HG03442 (cell line): Measurements from ENCODE around the gene ZNF213.
A peak's percentile ranks its signal among the peaks of the same experiment; 100 is the strongest.

Experiments
- ATAC-seq: cut with Tn5 transposase; IDR thresholded peaks from one replicate; pipeline ENCODE4 v1.9.1; 2021; ENCODE audit warnings: mild to moderate bottlenecking, moderate library complexity; ENCODE audit not compliant: unreplicated experiment

Gene ZNF213

DNA sequence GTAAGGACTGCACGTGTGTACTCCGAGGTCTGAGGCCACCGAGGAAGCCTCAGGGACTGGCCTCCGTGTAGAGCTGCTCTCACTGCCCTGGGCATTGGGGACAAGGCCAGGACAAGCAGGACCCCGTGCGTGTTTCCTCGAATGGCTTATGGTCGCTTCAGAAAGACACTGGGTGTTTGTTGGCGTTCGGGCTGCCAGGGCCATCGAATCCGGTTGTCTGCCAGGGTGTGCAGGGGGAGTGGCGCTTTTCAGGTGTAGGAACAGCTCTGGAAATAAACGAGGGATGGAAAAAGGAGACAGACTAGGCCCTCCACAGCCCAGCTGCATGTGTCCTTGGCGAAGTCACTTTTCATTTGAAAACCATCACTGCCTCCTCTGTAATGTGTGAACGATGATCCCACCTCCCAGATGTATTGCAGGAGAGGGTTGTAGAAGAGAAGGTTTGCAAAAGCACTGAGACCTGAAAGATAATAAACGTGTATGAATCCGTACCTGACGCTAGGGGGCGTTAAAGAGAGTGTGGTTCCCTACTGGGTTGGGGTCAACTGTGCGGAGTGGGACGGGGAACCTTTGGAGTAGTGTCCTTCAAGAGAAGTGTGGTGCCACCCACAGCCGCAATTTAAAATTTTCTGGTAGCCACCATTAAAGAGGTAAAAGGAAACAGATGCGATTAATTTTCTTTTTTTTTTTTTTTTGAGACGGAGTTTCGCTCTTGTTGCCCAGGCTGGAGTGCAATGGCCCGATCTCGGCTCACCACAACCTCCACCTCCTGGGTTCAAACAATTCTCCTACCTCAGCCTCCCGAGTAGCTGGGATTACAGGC lies 33.6 kb upstream of the ZNF213 start:
- no peak for ATAC-seq

DNA sequence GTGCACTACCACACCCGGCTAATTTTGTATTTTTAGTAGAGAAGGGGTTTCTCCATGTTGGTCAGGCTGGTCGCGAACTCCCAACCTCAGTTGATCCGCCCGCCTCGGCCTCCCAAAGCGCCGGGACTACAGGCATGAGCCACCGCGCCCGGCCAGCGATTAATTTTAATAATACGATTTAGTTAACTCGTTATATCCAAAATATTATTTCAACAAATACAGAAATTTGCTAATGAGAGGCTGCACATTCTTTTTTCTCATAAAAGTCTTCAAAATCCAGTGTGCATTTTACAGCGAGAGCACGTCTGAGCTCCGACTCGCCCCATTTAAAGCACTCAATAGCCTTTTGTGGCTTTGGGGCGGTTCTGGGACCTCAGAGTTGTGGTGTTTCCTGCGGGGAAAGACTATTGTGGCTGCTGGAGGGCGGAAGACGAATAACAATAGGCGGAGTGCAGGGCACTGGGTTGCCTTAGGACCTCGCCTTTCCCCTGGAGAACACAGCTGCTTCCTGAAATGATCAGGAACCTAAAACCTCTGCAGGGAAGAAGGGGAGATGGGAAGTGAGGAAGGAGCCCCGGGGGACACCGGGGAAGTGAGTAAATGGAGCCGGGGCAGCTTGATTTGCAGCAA lies 32.9 kb upstream of the ZNF213 start:
- no peak for ATAC-seq

DNA sequence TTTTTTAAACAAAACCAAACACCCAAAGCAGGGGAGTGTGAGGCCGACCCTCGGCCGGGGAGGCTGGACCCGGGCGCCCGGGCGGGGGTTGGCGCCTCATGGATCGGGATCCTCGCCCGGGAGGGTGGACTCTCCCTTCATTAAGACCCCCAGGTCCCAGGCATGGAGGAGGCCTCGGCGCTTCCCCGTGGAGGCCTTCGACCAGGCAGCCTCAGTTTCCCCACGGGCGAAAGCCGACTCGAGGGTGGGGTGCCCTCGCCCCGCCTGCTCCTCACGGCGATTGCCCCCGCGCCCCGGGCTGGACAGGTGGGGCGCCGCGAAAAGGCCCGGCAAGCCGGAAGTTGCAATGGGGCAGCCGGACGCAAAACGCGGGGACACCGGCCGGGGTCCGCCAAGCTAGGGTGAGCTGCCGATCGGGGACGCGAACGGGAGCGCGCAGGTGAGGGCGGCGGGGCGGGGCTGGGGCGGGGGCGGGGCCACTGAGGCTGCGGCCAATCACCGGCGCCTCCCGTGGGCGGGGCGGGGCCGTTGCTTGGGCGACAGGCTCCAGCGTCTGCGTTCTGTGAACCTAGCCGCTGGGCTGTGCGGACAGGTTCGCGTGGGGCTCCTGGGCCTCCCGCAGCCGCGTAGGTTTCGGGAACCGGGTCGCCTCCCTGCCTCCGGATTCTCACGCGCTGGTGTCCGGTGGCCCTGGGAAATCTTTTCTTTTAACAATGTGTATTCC lies 28.5 kb upstream of the ZNF213 start:
- ATAC-seq = peak; percentile 75

DNA sequence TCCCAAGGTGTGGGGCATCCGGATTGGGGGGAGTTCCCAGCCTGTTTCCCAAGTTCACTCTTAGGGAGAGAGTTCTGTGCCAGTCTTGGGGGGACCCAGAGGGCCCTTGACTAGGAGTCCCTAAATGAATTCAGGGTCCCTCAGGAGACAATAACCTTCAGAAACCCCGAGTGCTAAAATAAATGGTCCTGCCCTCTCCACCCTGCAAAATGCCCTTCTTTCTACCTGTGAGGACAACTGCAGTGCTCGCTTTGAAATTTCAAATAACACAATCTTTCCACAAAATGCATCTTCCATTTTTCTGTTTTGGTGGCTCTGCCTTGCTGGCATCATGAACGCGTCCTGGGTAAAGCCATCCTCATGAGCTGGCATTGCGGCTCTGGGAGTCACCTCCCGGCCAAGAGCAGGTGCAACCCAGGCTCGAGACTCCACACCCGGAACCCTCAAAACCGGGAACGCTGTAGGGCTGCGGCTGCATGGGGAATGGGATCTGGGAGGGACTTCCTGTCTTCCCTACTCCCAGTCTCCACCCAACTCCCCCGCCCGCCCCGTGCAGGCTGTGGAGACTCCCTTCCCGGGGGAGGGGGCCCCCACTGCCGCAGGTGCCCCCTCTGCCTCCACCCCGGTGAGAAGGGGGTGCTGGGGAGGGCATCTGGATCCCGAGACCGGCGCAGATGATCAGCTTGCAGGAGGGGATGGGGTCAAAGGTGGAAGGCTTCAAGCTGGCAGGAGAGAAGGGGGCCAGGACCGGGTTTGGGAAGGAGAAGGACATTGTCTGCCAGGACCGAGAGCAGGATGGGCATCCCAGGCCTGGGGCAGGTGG lies 22.6 kb upstream of the ZNF213 start, which contains the start of gene ZNF205:
TSS of gene ZNF205 (plus strand) at position 529 of the 823 bp plus-strand sequence. CDS start 845 bp downstream, outside the sequence.
- no peak for ATAC-seq

DNA sequence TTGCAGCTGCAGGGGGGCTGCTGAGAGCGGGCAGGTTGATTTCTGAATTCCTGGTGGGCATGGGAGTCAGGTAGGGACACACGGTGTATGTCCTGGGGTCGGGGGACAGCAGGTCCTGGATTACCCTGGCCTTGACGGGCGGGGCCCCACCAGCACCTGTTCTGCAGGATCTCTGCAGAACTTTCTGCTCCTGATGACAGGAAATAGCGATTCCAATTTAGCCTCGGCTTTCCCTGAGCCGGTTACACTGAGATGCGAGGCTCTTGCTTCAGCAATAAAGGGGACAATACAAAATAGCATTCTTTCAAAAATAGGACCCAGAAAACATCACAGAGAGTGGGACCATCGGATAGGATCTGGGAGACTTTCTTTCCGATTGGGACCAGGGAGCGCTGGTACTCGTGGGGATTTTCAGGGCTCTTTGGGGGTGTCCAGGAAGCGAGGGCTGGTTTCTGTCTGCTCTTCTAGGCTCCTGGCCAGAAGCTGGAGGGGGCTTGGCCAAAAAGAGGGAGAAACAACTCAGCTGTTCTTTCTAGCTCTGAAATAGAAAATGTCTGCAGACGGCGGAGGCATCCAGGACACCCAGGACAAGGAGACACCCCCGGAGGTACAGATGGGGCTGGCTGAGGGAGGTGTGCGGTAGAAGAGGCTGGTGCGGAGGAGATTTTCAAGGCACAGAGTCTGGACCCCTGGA lies 21.8 kb upstream of the ZNF213 start:
- ATAC-seq = no peak

DNA sequence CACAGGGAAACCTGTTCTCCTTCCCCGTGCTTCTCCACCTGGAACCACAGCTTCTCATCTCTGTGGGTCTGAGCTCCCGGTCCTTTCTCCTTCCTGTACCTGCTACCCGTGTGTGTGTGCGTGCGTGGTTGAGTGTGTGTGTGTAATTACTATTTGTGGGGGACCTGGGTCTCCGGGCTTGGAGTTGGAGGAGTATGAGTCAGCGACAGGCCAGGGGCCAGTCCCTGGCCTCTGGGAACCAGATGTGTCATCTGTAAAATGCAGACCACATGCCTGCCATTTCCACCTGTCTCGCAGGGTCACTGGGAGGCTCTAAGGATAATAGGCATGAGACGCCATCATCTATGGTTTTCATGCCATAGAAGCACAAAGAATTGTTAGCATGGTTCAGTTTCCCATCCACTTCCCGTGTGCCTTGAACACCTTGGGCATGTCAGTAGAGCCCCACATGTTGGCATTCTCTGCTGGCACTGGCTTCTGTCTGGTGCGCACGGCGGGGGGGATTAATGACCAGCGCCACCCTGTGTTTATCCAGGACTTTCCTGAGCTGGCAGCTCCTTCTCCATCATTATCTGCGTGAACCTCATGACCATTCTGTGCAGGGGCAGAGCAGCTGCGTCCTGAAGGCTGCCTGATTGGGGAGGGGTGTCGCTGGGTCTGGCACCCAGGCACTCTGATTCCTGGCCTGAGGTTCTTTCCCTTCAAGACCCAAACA lies 20.9 kb upstream of the ZNF213 start:
- no peak for ATAC-seq

DNA sequence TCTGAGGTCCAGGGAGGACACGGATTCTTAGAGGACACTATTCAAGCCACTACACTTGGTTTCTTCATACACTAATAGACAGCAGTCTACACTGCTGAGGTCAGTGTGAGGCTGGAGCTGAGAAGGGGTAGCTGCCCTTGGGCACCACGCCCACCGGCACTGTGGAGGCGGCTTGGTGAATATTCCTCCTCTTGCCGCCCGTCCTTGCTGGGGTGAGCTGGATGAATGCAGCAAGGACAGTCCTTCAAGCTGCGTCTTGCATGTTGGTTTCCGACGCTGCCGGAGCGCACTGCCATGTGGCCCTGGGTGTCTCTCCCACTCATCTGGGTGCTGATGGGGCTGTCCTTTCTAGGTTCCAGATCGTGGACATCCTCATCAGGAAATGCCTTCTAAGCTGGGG lies 19.8 kb upstream of the ZNF213 start:
- no peak for ATAC-seq

DNA sequence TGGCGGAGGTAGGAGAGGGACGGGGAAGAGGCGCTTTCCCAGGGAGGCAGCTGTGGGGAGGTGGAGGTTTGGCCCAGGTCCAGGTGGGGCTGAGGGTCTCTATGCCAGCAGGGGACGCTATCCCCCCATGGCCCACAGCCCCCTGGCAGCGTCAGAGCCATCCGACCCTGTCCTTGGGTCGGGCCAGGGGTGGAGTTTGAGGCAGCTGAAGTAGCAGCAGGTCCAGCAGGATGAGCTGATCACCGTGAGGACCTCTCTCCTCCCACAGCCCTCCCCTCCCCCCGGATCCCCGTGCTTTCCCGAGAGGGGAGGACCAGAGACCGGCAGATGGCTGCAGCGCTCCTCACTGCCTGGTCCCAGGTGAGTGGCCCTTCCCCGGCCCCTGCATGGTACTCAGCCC lies 19.3 kb upstream of the ZNF213 start:
- ATAC-seq = no peak

DNA sequence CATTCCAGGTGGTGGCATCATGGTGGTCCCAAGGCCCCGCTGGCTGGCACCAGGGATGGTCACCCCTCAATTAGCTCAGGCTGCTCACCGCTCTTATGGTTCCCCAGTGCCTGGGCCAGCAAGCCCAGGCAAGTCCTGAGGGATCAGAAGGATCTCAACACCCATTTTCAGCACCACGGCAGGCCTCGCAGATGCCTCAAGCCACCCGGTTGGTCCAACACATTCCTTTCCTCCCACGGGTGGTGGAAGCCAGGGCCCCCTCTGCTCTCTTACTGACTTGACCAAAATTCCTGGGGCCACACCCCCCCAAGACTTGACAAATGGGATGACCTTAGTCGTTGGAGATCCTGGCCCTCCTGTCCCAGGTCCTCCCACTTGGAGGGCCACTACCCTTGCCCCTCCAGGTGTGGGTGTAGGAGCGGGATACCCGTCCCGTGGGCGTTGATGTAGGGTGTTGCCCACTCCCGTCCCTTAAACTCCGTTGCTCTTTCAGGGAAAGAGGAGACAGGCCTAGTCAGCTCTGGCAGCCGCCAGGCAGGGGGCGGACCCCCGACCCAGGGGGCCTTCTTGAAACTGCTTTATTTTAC lies 16.5 kb upstream of the ZNF213 start:
- no peak for ATAC-seq

DNA sequence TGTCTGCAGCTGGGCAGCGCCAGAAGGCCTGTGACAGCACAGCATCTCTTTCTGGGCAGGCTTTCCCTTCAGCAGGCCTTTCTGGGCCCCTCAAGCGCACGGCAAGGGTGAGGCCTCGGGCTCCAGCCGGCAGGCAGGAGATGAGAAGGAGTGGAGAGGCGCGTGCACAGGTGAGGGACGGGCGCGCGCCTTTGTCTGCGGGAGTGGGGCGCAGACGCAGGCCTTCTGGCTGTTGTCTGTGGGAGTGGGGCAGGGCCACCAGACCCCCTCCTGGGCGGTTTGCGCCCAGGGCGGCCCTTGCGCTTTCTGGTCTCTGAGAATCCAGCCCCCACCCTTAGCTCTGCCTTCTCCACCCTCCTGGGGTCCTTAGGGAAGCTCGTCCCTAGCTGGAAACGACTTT lies 16.0 kb upstream of the ZNF213 start:
- no peak for ATAC-seq

DNA sequence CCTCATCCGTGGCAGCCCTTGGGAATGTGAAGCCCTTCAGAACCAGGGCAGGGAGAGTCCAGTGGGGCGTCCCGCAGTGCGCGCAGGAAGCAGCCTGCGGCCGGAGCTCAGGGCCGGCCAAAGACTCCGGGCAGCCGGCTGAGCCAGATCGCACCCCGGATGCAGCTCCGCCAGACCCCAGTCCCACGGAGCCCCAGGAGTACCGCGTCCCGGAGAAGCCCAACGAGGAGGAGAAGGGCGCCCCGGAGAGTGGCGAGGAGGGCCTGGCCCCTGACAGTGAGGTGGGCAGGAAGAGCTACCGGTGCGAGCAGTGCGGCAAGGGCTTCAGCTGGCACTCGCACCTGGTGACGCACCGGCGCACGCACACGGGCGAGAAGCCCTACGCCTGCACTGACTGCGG lies 15.5 kb upstream of the ZNF213 start:
- ATAC-seq = no peak

DNA sequence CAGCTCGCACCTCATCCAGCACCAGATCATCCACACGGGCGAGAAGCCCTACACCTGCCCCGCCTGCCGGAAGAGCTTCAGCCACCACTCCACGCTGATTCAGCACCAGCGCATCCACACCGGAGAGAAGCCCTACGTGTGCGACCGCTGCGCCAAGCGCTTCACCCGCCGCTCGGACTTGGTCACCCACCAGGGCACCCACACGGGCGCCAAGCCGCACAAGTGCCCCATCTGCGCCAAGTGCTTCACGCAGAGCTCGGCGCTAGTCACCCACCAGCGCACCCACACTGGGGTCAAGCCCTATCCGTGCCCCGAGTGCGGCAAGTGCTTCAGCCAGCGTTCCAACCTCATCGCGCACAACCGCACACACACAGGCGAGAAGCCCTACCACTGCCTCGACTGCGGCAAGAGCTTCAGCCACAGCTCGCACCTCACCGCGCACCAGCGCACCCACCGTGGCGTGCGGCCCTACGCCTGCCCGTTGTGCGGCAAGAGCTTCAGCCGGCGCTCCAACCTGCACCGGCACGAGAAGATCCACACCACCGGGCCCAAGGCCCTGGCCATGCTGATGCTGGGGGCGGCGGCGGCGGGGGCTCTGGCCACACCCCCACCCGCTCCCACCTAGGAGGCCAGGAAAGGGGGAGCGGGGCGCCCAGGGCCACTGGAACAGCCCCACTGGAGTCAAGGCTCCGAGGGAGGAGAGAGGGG lies 15.0 kb upstream of the ZNF213 start:
- no peak for ATAC-seq

DNA sequence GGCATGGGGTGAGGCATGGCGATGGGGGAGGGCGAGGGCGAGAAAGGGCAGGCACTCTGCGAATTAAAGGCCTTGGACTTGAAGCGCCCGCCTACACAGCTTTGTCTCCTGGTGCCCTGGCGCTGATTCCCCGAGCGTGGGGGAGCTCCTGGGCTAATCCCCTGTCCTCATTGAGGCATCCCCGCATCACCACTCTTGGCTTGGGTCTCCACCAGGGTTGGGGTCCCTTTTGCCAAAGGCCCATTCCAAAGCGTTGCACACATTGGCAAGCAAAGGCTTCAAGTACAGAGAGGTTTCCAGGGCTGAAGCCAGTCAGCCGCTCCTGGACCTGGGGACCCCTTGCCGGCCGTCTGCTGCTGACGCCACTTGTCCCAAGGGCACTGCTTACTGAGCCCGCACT lies 14.4 kb upstream of the ZNF213 start:
- no peak for ATAC-seq

DNA sequence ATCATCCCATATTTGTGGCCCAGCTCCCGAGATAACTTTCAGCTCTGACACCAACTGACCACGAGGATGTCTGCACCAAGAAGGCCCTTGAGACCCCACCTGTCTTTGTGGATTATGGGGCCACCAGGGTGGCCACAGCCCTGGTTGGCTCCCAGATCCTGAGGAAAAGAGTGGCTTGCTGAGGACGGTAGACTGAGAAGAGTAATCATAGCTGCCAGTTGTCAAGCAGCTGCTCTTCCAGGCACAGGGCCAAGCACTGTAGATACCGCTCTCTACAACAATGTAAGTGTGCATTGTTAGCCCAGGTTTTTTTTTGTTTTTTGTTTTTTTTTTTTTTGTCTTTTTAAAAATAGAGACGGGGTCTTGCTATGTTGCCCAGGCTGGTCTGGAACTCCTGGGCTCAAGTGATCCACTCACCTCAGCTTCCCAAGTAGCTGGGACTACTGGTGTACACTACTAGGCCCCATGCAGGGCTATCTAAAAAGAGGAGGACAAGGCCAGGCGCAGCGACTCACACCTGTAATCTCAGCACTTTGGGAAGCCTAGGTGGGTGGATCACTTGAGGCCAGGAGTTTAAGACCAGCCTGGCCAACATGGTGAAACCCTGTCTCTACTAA lies 12.9 kb upstream of the ZNF213 start:
- no peak for ATAC-seq

DNA sequence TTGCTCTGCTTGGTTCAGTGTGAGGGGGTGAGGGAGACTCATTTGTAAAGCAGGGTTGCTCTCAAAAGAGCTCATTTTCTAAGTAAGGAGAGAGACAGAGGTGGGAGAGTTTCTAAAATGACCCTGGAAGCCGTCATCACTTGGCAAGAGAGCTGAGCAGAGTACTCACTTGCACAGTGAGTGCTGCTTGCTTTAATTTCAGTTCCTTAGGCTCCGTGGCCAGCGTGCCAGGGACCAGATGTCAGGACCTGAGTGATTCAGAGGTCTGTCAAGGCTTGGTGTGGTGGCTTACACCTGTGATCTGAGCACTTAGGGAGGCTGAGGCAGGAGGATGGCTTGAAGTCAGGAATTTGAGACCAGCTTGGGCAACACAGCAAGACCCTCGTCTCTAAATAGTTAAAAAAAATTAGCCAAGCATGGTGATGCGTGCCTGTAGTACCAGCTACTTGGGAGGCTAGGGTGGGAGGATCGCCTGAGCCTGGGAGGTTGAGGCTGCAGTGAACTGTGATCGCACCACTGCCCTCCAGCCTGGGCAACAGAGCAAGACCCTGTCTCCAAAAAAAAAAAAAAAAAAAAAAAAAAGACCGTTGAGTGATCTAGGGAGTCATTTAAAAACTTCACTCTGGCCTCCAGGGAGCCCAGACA lies 11.8 kb upstream of the ZNF213 start:
- no peak for ATAC-seq

DNA sequence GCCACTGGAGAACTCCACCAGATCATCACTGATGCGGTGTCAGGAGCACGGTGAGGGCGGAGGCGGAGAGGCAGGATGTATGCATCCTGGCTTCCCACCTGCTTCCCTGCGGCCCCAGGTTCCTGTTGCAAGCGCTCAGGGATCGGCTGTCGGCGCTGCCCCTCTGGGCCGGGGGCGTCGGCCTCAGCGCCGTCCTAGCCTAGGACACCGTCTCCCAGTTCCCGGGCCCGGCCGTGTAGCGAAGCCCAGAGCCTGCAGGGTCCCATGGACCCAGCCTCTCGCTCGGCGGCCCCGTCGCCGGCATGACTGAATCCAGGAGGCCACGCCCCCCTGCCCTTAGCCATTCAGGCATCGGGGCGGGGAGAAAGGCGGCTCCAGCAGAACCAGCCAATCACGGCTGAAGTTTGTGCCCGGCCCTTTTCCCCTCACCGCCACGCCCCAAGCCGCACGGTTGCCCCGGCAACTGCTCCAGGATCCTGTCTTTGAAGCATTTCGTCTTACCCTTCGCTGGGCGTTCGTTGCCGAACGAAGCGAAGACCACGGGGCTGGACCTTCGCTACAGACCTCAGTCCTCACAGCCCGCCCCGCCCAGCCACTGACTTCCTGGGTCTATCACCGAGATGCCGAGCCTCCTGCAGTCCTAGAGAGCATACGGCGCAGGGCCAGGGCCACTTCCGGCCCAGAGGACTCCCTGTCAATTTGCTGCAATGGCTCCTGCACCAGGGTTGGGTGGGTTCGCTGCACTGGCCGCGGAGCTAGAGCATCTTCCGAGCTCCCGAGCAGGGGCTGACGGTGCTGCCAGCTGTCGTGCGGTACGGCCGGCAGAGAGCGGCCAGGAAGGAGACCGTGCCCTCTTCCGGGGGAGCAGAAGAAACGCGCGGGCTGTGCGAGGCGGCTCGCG lies 10.6 kb upstream of the ZNF213 start:
- peak; percentile 81 for ATAC-seq

DNA sequence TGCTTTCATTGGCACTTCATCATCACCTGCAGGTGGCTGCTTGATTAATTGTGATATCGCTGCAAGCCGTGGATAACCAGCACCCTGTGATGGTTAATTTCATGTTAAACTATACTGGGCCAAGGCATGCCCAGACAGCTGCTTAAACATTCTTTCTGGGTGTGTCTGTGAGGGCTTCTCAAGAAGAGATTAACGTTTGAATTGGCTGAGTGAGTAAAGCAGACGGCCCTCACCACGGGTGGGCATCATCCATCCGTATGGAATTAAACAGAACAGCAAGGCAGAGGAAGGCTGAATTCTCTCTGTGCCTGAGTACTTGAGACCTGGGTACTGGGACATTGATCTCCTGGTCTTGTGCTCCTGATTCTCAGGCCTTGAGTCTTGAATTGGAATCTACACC lies 7.1 kb upstream of the ZNF213 start:
- ATAC-seq = no peak
